GM10266 (cell line): Measurements from ENCODE around the gene ADSS2.
"Not testable (repeated sequence)": the region's sequence is repeated elsewhere in the genome, so short reads cannot be mapped to it uniquely, and the experiment has no call there.

ENCODE experiments used
- DNase-seq: peaks from one replicate; pipeline ENCODE4 v3.0.0; 2012; ENCODE audit errors: extremely low spot score
- TF ChIP-seq, protein P1 (sequence below): IDR thresholded peaks from 2 replicates; pipeline ENCODE4 v1.5.1; 2012; ENCODE audit warnings: mild to moderate bottlenecking, low read depth; ENCODE audit not compliant: control insufficient read depth, insufficient read depth; ENCODE audit errors: missing control alignments

Gene ADSS2

DNA sequence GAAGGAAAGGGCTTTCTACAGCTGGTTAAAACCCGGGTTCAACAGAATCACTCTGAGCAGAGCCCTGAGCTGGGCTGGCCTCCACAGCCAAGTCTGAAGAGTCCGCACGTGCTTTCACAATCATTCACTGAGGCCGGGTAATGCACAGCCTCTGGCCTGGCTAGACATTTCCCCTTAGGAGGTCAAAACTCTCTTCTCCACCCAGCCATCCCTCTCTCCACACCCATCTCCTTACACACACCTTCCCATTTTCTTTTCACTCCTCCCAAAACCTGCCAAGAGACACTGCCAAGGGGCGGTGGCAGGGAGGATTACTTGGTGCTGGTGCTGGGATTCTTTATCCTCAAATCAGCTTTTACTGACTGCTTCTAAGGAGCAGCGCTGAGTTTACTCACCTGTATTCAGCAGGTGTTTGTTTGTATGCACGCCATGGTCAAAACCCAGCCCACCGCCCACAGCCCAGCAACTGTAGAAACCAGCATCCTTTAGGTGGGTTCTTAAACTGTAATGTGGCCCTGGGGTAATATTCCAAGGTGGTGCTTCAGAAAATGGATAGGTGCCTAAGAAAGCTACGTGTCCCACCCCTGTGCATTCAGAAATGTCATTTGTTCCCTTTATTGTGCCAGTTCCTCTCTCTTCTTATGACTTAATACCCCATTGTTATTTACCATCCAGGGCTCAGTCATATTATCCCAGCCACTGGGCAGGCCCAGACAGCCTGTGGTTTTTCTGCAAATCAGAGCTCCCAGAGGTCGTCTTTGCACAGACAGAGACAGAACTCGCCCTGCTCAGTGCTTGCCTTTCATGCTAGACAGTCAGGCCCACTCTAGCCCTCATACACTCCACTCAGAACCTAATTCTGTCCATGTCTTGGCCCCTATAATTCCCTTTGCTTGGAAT, 80.2 kb downstream of the ADSS2 start:
- TF ChIP-seq, protein P1, sequence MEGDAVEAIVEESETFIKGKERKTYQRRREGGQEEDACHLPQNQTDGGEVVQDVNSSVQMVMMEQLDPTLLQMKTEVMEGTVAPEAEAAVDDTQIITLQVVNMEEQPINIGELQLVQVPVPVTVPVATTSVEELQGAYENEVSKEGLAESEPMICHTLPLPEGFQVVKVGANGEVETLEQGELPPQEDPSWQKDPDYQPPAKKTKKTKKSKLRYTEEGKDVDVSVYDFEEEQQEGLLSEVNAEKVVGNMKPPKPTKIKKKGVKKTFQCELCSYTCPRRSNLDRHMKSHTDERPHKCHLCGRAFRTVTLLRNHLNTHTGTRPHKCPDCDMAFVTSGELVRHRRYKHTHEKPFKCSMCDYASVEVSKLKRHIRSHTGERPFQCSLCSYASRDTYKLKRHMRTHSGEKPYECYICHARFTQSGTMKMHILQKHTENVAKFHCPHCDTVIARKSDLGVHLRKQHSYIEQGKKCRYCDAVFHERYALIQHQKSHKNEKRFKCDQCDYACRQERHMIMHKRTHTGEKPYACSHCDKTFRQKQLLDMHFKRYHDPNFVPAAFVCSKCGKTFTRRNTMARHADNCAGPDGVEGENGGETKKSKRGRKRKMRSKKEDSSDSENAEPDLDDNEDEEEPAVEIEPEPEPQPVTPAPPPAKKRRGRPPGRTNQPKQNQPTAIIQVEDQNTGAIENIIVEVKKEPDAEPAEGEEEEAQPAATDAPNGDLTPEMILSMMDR, result no peak
- no peak for DNase-seq

DNA sequence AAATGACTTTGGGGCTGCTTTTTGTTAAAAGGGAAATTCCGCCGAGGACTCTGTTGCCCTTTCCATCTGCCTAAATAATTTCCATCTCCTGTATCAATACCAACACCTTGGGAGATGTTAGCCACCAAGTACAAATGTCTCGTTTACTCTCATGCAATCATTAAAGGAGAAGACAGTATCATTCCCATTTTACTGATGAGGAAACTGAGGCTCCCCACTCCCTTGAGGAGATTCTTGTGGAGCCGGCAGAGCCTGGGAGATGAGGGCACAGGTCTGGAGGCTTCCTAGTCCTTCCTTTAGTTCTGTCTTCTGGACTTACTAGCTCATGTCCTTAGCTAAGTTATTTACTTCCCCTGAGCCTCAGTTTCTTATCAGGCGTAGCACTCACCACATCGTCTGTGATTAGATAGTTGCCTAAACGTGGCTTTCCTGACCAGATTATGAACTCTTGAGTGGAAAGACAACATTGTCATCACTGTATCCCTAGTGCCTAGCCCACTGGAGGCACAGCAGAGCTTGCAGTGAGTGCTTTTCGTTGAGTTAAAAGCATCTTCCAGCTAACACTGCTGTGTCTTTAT, 81.6 kb downstream of the ADSS2 start:
- TF ChIP-seq, protein P1, result no peak
- no peak for DNase-seq

DNA sequence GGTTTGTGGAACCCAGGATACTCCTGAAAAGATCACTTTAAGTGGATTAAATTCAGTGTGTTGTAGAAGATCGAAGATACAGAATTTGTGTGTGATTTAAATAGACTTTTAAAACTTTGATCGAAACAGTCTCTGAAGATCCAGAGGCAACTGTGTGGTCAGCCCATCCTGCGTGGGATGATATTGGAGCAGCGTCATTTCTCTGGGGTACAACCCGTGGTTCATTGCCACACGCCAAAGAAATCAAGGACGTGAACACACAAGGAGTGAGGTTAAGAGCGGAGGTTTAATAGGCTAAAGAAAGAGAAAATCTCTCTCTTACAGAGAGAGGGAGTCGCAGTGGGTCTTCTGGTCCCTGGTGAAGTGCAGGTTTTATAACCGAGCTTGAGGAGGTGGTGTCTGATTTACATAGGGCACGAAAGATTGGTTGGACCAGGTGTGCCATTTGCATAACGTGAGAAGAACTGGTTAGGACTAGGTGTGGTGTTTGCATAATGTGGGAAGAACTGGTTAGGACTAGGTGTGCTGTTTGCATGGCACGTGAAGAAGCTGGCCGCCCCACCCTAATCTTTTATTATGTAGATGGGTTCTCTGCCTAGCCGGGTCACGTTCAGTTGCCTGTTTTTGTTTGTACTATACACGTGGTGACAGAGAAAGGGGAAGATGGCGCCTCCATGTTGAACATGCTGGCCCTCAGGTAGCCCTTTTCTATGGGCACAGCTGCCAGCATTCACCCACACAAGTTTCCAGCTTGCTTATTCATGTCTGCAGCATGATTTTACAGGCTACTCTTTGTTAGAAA, 82.3 kb downstream of the ADSS2 start:
- no peak for DNase-seq
- TF ChIP-seq, protein P1, result no peak

DNA sequence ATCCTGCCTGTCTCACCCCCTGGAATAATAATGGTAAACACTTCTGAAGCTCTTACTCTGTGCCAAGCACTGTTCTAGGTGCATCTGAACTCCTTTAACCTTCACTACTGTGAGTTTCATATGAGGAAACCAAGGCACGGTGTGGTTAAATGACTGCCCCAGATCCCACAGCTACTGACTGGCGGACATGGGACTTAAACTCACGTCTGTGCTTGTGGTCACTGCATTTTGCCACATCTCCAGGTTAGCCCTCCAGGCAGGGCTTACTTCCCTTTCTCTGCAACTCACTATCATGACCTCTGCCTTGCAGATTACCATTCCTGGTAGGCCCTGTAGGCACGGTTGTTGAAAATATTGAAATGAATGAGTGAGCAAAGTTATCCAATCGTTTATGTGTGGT, 83.4 kb downstream of the ADSS2 start:
- TF ChIP-seq, protein P1, result no peak
- DNase-seq, result no peak

DNA sequence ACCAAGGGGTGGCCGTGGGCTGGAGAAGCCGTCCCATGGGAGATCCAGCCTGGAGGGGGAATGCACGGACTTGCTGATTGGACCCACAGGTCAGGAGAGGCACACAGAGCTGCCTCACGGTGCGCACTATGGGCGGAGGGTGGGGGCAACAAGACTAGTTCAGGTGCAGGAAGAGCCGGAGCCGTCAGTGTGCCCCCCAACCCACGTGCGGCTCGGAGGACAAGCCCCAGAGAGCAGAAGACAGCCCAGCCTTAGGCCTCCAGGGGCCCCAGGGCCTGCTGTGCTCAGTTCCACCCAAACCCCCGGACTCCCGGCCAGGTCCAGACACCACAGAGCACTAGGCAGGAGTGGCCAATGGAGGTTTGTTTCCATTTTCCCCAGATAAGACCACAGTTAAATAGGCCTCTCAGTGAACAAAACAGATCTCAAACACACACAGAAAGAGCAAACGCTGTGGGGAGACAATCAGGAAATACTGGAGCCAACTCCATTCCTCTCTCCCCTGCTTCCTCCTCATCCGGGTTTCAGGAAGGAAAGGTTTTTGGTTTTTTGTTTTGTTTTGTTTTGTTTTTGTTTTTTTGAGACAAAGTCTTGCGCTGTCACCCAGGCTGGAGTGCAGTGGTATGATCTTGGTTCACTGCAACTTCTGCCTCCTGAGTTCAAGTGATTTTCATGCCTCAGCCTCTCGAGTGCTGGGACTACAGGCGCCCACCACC, 84.2 kb downstream of the ADSS2 start:
- DNase-seq, result no peak
- TF ChIP-seq, protein P1, result no peak

DNA sequence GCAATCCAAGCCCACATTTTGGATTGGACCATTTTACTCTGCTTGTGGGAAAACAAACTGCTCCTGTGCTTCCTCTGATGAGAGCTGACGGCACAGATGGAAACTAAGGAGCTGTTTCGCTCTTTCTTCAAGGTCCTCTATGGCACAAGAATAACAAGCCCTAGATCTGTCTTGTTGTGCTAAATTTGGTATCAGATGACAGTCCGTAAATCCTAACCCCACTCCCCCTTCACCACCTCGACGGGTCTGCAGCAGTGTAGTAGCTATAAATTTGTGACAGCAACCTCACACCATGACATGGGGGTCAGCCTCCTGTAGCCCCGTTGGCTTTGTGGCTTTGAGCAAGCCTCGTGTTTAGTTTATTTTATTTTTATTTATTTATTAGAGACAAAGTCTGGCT, 85.9 kb downstream of the ADSS2 start:
- DNase-seq, result no peak
- TF ChIP-seq, protein P1, result no peak

DNA sequence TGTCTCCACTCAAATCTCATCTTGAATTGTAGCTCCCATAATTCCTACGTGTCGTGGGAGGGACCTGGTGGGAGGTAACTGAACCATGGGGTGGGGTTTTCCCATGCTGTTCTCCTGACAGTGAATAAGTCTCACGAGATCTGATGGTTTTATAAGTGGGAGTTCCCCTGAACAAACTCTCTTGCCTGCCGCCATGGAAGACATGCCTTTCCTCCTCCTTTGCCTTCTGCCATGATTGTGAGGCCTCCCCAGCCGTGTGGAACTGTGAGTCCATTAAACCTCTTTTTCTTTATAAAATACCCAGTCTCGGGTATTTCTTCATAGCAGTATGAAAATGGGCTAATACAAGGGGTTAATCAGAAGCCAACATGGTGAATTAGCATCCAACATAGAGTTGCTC, 86.4 kb downstream of the ADSS2 start:
- not testable (repeated sequence) for DNase-seq
